SK-N-SH (cell line): ENCODE measurements around the gene CYBA.

ENCODE experiments used
- EP300 ChIP-seq, 2 experiments: IDR thresholded peaks; 2 replicates each; pipeline versions ENCODE4 v1.4.0 to v1.6.1; 2012; ENCODE audit warnings: borderline replicate concordance in 1 of 2, low read depth in 1 of 2, low read length in 1 of 2
- EZH2phosphoT487 ChIP-seq: fragments of 200-600 bp; sonication (generic); IDR thresholded peaks from 2 replicates; pipeline ENCODE4 v1.6.1; 2017; ENCODE audit warnings: low read depth, mixed run types, mild to moderate bottlenecking, antibody characterized with exemption, moderate library complexity, borderline replicate concordance
- FOXJ3 ChIP-seq: sonication (generic); formaldehyde crosslinking; IDR thresholded peaks from 2 replicates; pipeline ENCODE4 v1.5.1; 2020; ENCODE audit warnings: mild to moderate bottlenecking, missing genetic modification reagents
- GABPA ChIP-seq: IDR thresholded peaks from 2 replicates; pipeline ENCODE4 v1.4.0; 2012; ENCODE audit warnings: low read depth, mild to moderate bottlenecking
- GATA2 ChIP-seq: sonication (generic); formaldehyde crosslinking; IDR thresholded peaks from 2 replicates; pipeline ENCODE4 v1.5.0; 2020; ENCODE audit warnings: mild to moderate bottlenecking, missing genetic modification reagents
- JUND ChIP-seq: IDR thresholded peaks from 2 replicates; pipeline ENCODE4 v1.4.0; 2012
- POLR2AphosphoS5 ChIP-seq: IDR thresholded peaks from 2 replicates; pipeline ENCODE4 v1.6.1; 2012; ENCODE audit warnings: low read depth, low read length
- REST ChIP-seq: IDR thresholded peaks from 2 replicates; pipeline ENCODE4 v1.6.1; 2012; ENCODE audit warnings: mild to moderate bottlenecking, low read depth, low read length, moderate library complexity
- RFX5 ChIP-seq: IDR thresholded peaks from 2 replicates; pipeline ENCODE4 v1.6.1; 2012; ENCODE audit warnings: mild to moderate bottlenecking, improper control_type of control experiment, low read length
- SIN3A ChIP-seq: IDR thresholded peaks from 2 replicates; pipeline ENCODE4 v1.6.1; 2012; ENCODE audit warnings: low read depth, mild to moderate bottlenecking, low read length, moderate library complexity, borderline replicate concordance
- TCF12 ChIP-seq: IDR thresholded peaks from 2 replicates; pipeline ENCODE4 v1.4.0; 2012
- TF ChIP-seq, protein P1 (sequence below): fragments of 200-600 bp; sonication (generic); IDR thresholded peaks from 2 replicates; pipeline ENCODE4 v1.6.1; 2017; ENCODE audit warnings: antibody characterized with exemption, mild to moderate bottlenecking, moderate library complexity

DNA sequence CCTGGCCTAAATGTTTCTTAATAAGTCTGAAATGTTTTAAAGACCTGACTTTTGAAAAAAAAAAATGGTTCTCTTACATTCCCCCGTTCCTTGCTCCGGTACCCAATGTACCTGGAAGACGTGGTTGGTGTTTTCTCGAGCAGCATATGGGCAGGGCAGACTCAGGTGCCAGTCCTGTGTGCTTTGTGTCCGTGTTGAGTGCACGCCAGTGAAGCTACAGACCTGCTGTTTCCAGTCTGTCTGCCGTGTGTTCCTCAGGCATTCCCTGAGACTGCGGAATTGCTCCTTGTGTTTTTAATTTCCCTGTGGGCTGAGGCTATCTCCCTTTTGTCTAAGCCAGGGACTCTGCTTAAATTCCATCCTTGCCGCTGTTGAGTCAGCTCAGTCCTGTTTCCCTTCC is 24.2 kb downstream of the CYBA start:
- TF ChIP-seq GATA2 = no peak
- no peak for TF ChIP-seq EZH2phosphoT487
- no peak for TF ChIP-seq POLR2AphosphoS5
- no peak for TF ChIP-seq SIN3A
- TF ChIP-seq TCF12 = no peak
- TF ChIP-seq FOXJ3 (CRISPR knock-in tag) = no peak
- no peak for TF ChIP-seq GABPA
- no peak for TF ChIP-seq RFX5
- TF ChIP-seq, protein P1, sequence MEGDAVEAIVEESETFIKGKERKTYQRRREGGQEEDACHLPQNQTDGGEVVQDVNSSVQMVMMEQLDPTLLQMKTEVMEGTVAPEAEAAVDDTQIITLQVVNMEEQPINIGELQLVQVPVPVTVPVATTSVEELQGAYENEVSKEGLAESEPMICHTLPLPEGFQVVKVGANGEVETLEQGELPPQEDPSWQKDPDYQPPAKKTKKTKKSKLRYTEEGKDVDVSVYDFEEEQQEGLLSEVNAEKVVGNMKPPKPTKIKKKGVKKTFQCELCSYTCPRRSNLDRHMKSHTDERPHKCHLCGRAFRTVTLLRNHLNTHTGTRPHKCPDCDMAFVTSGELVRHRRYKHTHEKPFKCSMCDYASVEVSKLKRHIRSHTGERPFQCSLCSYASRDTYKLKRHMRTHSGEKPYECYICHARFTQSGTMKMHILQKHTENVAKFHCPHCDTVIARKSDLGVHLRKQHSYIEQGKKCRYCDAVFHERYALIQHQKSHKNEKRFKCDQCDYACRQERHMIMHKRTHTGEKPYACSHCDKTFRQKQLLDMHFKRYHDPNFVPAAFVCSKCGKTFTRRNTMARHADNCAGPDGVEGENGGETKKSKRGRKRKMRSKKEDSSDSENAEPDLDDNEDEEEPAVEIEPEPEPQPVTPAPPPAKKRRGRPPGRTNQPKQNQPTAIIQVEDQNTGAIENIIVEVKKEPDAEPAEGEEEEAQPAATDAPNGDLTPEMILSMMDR = no peak
- TF ChIP-seq JUND = no peak
- no peak for TF ChIP-seq EP300 (IDR thresholded peaks at IDR 0.05; ENCODE audit: borderline replicate concordance in 1 of 2, low read depth in 1 of 2, low read length in 1 of 2)
- no peak for TF ChIP-seq REST
